HTR-8/SVneo (cell line): ENCODE measurements around the gene FBXW7.
A peak's percentile ranks its signal among the peaks of the same experiment; 100 is the strongest.

Experiments used
- DNase-seq: peaks from one replicate; pipeline ENCODE4 v3.0.0; 2011; ENCODE audit warnings: low spot score, mixed read lengths; ENCODE audit not compliant: insufficient read length
- FAIRE-seq: peaks from 2 replicates; lab custom pipeline; 2011; peaks lifted over from hg19 to GRCh38; lab: Jason Lieb, UNC

Gene FBXW7

GRCh38 chr4:152515678-152516077, 20.2 kb downstream of the FBXW7 start:
- DNase-seq (peak; percentile 42), FAIRE-seq (no peak)

DNA sequence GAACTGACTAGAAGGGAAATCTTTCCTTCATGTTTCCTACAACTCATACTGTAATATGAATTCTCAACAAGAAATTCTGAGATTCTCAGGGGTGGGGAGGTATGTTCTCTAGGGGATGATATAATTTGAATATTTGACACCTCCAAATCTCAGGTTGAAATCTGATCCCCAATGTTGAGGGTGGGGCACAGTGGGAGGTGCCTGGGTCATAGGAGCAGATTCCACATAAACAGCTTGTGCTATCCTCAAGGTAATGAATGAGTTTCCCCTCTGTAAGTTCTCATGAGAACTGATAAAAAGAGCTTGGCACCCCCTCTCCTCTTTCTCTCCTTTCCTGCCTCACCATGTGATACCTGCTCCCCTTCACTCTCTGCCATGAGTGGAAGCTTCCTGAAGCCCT, 21.5 kb downstream of the FBXW7 start:
- FAIRE-seq (no peak), DNase-seq (no peak)

GRCh38 chr4:152513078-152513477, 22.8 kb downstream of the FBXW7 start:
- no peak for FAIRE-seq

GRCh38 chr4:152512483-152512882, 23.4 kb downstream of the FBXW7 start:
- no peak for FAIRE-seq
- DNase-seq = no peak

More at GRCh38 chr4:152513078-152513477, 22.8 kb downstream of the FBXW7 start:
- DNase-seq = no peak

- FAIRE-seq (no peak), DNase-seq (no peak)
These were observed 25.3 kb downstream of the FBXW7 start for GRCh38 chr4:152510349-152511147.

- FAIRE-seq (no peak), DNase-seq (no peak)
These were observed 26.2 kb downstream of the FBXW7 start for GRCh38 chr4:152509595-152510225.

GRCh38 chr4:152508818-152509217, 27.1 kb downstream of the FBXW7 start:
- FAIRE-seq = no peak
- no peak for DNase-seq

- DNase-seq (no peak), FAIRE-seq (no peak)
These were observed 27.5 kb downstream of the FBXW7 start for GRCh38 chr4:152508386-152508785.

DNA sequence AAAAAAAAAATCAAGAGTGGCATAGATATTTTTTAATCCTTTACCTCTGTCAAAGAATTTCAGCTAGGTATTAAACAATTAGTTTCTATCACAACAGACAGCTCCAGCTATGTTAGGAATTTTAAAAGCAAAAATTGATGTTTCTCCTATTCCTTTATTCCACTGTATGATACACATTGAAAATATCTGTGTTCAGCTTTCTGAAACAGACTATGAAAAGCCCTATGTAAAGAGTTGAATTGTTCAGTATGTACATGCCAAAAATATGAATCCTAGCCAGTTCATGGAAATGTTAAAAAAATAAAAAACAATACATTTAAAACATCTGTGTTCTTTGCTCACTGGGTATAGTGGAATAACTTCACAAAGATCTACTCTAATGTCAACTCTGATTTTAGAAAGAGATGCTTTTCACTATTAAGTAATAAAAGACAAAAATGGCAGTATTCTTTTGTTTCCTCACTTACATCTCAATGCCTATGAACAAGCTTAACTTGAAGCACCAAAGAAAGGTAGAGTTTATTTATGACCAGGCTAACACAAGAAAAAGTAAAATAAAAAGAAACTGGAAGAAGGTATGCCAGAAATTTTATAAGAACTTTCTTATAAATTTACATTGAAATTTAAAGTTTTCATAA, 32.1 kb downstream of the FBXW7 start:
- no peak for DNase-seq
- FAIRE-seq = no peak

DNA sequence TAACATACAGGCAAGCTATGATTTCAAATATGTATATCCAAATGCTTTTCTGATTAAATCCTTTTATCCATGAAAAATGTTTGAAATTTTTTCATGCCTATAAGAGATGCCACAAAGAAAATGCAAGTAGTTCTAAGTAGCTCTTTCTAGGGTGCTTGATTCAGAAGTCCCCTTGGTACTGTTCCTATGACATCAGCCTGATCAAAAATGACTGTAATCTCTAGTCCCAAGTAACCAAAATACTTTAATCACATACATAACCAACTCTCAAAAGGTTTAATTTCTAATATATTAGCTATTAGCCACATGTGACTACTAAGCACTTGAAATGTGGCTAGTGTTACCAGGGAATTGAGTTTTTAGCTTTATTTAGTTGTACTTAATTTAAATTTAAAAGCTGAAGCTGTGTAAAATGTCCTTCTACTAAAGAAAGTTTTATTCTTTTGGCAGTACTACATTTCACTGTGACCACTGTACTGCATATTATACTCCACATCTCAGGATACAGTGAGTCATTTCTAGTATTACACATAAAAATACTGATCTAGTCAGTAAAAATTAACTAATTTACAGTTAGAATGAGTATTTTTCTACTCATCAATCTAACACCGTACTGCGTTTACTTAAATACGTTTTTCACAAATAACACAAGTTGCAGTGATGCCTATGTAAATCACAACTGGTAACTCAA, 33.9 kb downstream of the FBXW7 start:
- no peak for FAIRE-seq
- DNase-seq = no peak

DNA sequence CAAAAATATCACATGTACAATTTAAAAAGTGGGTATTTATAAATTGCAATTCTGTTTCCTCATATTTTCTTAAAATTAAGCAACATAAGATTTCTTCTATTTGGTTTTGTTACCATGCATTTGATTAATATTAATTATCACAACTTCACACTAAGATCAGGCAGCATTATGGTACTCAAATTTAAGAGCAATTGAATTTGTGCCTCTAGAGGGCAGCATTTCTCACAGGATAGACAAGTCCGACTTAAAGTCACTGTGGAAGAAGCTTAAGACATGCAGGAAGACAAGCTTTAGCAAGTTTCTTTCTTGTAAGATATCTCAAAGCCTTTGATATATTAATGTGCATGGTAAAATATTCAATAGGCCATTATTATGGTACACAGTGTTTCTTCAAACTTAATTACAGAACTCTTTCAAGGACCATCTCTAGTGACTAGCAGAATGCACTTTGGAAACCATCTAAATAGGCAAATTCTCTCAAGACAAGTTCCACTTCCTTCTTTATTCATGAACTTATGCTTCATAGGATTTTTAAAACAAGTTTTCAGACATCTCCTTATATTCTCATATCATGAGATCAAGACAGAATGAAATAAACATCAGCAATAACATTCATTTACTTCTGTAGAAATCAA, 35.0 kb downstream of the FBXW7 start:
- DNase-seq = peak; percentile 56
- no peak for FAIRE-seq

DNA sequence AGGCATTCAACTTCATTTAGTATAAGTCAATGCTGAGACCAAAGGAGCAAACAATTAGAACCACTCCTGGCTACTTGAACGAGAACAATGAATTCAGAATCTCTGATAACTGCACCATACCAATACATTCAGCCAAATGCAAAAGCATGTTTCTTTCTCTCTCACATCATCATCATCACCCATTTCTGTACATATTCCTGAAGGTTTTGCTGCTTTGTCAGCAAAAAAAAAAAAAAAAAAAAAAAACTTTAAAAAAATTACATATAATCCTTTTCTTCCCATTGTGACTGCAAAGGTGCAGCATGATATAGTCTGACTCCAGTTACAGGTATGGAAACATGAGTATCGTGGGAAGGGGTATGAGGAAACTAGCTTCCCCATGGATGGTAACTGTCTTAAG, 35.6 kb downstream of the FBXW7 start:
- DNase-seq = no peak
- no peak for FAIRE-seq

DNA sequence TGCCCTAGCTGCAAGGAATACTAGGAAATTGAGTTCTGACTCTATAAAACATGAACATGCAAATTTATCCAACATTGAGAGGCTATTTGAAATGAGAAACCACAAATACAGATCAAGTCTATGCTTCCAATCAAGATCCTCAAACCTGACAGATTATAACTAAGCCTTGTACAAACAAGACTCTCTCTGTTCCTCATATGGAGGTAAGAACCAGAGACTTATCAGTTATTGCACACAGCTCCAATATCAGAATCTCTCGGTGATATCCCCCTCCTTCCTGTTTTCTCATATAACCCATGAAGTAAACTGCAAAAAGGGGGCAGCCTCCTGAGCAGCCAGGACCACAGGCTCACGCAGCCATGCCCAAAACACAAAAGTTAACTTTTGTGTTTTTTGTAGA, 36.5 kb downstream of the FBXW7 start:
- no peak for FAIRE-seq
- DNase-seq = no peak

GRCh38 chr4:152494020-152494419, 41.9 kb downstream of the FBXW7 start:
- FAIRE-seq (no peak), DNase-seq (no peak)

DNA sequence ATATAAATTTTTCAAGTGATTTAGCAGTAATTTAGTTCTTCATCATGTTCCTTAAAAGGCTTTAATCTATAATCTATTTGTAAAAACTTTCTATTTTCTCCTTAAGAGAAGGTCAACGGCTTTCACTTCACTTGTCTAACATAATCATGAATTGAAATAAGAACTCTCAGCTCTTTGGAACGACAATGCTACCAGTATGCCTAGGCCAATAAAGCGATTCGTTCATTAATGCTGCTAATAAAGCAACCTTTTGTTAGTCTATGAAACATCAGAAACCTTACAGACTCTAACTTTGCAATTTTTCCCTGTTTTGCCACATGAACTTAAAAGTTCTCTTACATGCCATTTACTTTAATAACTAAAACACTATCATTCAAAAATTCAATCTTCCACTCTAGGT, 47.6 kb downstream of the FBXW7 start:
- no peak for DNase-seq
- no peak for FAIRE-seq

GRCh38 chr4:152486429-152487389, 49.2 kb downstream of the FBXW7 start:
- DNase-seq = no peak
- no peak for FAIRE-seq

- peak; percentile 95 for FAIRE-seq
- no peak for DNase-seq
These were observed 50.1 kb downstream of the FBXW7 start for GRCh38 chr4:152485726-152486276.

DNA sequence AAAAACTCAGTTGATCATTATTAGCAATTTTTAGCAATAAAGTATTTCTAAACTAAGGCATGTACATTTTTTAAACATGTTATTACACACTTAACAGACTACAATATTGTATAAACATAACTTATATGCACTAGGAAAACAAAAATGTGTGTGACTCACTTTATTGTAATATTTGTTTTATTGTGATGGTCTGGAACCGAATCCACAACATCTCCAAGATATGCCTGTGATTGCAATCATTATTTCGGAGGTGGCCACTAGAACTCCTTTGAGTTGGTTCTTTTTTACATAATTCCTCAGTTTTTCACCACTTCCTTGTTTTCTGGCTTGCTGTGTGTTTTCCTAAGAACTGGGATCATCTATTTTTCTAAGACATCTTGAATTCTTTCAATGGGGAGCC, 53.7 kb downstream of the FBXW7 start:
- FAIRE-seq = no peak
- DNase-seq = no peak

DNA sequence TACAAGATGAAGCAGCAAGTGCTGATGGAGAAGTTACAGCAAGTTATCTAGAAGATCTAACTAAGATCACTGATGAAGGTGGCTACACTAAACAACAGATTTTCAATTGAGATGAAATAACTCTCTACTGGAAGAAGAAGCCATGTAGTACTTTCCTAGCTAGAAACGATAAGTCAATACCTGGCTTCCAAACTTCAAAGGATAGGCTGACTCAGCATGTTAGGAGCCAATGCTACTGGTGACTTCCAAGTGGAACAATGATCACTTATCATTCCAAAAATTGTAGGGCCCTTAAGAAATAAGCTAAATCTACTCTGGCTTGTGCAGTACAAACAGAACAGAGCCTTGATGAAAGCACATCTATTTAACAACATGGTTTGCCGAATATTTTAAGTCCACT, 55.0 kb downstream of the FBXW7 start:
- FAIRE-seq = no peak
- DNase-seq = no peak
